Smooth muscle cell (in vitro differentiated cells): ENCODE data around the gene UBQLN4. TPM values are rescaled to one million over a fixed set of nuclear protein-coding genes. Genes with fewer than 3 reads are reported as not detected.

ENCODE experiments used
- DNase-seq: peaks from one replicate; lab custom pipeline; 2025; ENCODE audit not compliant: unreplicated experiment; lab: John Stamatoyannopoulos, UW
- H2AFZ ChIP-seq: fragments of 200-600 bp; sonication (generic); 2 replicates; pipeline ENCODE4 v1.6.0; 2016; ENCODE audit warnings: antibody characterized with exemption, low read depth, mild to moderate bottlenecking
- H3F3A ChIP-seq: fragments of 200-600 bp; sonication (generic); 2 replicates; pipeline ENCODE4 v1.6.0; 2017; ENCODE audit warnings: antibody characterized with exemption, low read depth
- H3K27ac ChIP-seq: fragments of 200-600 bp; sonication (generic); 2 replicates; pipeline ENCODE4 v1.5.1; 2016; ENCODE audit warnings: low read depth, mild to moderate bottlenecking
- H3K27me3 ChIP-seq: fragments of 200-600 bp; sonication (generic); 2 replicates; pipeline ENCODE4 v1.6.1; 2016; ENCODE audit warnings: low read depth, mild to moderate bottlenecking
- H3K36me3 ChIP-seq: fragments of 200-600 bp; sonication (generic); 2 replicates; pipeline ENCODE4 v1.5.1; 2016; ENCODE audit warnings: low read depth
- H3K4me1 ChIP-seq: fragments of 200-600 bp; sonication (generic); 2 replicates; pipeline ENCODE4 v1.5.1; 2016; ENCODE audit warnings: low read depth
- H3K4me2 ChIP-seq: fragments of 200-600 bp; sonication (generic); 2 replicates; pipeline ENCODE4 v1.6.0; 2016; ENCODE audit warnings: mild to moderate bottlenecking
- H3K4me3 ChIP-seq: fragments of 200-600 bp; sonication (generic); 2 replicates; pipeline ENCODE4 v1.5.1; 2016; ENCODE audit warnings: mild to moderate bottlenecking
- H3K79me2 ChIP-seq: fragments of 200-600 bp; sonication (generic); 2 replicates; pipeline ENCODE4 v1.6.0; 2016; ENCODE audit warnings: low read depth, mild to moderate bottlenecking
- H3K9ac ChIP-seq: fragments of 200-600 bp; sonication (generic); 2 replicates; pipeline ENCODE4 v1.6.0; 2016; ENCODE audit warnings: low read depth
- H3K9me3 ChIP-seq: fragments of 200-600 bp; sonication (generic); replicated peaks from 2 replicates; pipeline ENCODE4 v1.5.1; 2016; ENCODE audit warnings: low read depth
- H4K20me1 ChIP-seq: fragments of 200-600 bp; sonication (generic); 2 replicates; pipeline ENCODE4 v1.6.0; 2016; ENCODE audit warnings: low read depth
- whole genome bisulfite sequencing: methylation state at CpG from one replicate; pipeline ENCODE4 v1.1.7; 2016; ENCODE audit warnings: low lambda C conversion rate; 5-methylcytosine and 5-hydroxymethylcytosine counted together
- polyA plus RNA-seq: library from polyadenylated mRNA; unstranded; fragments of >200 nt; fragmentation: Nextera tagmentation; extraction: Ambion mirVana; gene quantifications from 2 replicates; pipeline ENCODE4 v1.2.1, GENCODE V29; 2016
- total RNA-seq: library from RNA; depleted of rRNA; stranded (reverse); fragments of >200 nt; gene quantifications from 2 replicates; pipeline ENCODE4 v1.2.3, GENCODE V29; 2014
- TF ChIP-seq, protein P1 (sequence below): fragments of 200-600 bp; sonication (generic); IDR thresholded peaks from 2 replicates; pipeline ENCODE4 v1.5.1; 2017; ENCODE audit warnings: borderline replicate concordance, mild to moderate bottlenecking, antibody characterized with exemption; ENCODE audit not compliant: insufficient read depth, poor library complexity, severe bottlenecking

Gene UBQLN4
- total and polyA plus RNA-seq, 2 experiments from 2014 or later: 18.1 to 19.4 TPM

DNA sequence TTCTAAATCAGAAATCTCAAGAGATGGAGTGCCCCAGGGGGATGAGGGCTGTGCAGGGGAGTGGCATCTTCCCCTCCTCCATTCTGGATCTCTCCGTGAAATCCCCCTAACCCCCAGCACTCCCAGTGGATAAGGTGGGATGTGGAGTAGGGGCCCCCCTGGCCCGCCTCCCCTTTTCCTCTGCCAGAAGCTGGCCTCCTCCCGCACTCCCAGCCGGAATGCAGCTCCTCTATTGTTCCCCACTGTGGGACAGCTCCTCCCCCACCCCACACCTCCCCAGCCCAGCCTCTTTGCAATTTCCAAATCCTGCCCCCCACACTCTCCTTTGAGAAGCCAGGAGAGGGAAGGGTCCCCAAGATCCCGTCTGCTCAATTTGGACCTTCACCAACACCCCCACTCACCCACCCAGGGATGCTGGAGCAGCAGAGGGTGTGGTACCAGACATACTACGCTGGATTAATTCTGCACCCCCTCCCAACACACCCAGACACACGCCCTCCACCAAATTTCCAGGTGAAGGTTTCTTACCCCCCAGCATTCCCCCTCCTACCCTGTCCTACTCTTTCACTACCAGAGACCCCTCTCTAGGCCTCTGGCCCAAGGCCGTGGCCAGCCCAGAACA is 26.8 kb upstream of the UBQLN4 start:
- TF ChIP-seq, protein P1, sequence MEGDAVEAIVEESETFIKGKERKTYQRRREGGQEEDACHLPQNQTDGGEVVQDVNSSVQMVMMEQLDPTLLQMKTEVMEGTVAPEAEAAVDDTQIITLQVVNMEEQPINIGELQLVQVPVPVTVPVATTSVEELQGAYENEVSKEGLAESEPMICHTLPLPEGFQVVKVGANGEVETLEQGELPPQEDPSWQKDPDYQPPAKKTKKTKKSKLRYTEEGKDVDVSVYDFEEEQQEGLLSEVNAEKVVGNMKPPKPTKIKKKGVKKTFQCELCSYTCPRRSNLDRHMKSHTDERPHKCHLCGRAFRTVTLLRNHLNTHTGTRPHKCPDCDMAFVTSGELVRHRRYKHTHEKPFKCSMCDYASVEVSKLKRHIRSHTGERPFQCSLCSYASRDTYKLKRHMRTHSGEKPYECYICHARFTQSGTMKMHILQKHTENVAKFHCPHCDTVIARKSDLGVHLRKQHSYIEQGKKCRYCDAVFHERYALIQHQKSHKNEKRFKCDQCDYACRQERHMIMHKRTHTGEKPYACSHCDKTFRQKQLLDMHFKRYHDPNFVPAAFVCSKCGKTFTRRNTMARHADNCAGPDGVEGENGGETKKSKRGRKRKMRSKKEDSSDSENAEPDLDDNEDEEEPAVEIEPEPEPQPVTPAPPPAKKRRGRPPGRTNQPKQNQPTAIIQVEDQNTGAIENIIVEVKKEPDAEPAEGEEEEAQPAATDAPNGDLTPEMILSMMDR: no peak
- 9% methylated on average over 6 of the region's 8 CpGs for WGBS
- Histone ChIP-seq H3K9me3 (no peaks in the 10 kb centered on the region), H3K36me3 (no peaks in the 10 kb centered on the region), H2AFZ (no peak overlapping the region), H3F3A (peaks cover 10% of the 10 kb centered on the region), H3K4me2 (peak overlapping the region; percentile 100), H3K4me3 (peak overlapping the region; percentile 93), H4K20me1 (peaks cover 73% of the 10 kb centered on the region), H3K27me3 (no peaks in the 10 kb centered on the region), H3K79me2 (peaks cover 76% of the 10 kb centered on the region), H3K4me1 (peaks cover 55% of the 10 kb centered on the region), H3K9ac (peak overlapping the region; percentile 78), H3K27ac (no peak overlapping the region)
- no peak for DNase-seq

DNA sequence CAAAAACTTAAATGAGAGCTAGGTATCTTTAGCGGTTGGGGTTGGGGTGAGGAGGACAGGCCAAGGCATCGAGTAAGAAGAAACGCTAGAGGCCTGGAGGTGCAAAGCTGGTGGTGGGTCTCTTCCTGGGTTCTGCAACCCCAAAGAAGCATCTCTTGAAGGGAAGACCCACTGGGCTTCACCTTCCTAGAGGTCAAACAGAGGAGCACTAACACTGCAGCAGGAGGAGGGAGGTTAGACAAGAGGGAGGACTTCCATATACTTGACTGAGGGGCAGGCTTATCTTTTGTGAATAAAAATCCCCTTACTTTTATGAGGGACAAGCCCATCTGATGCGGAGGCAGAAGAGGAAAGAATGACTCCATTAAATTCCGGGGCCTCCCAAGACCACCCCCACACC is 26.2 kb upstream of the UBQLN4 start:
- Histone ChIP-seq H3K4me3 (peak overlapping the region; percentile 93), H4K20me1 (peaks cover 74% of the 10 kb centered on the region), H3K9me3 (no peaks in the 10 kb centered on the region), H2AFZ (no peak overlapping the region), H3K27ac (no peak overlapping the region), H3K4me2 (peak overlapping the region; percentile 100), H3K36me3 (no peaks in the 10 kb centered on the region), H3K27me3 (no peaks in the 10 kb centered on the region), H3K9ac (no peak overlapping the region), H3F3A (peaks cover 13% of the 10 kb centered on the region), H3K79me2 (peaks cover 72% of the 10 kb centered on the region), H3K4me1 (peaks cover 55% of the 10 kb centered on the region)
- 70% methylated on average over 5 of the region's 5 CpGs for WGBS
- TF ChIP-seq, protein P1: no peak
- no peak for DNase-seq

DNA sequence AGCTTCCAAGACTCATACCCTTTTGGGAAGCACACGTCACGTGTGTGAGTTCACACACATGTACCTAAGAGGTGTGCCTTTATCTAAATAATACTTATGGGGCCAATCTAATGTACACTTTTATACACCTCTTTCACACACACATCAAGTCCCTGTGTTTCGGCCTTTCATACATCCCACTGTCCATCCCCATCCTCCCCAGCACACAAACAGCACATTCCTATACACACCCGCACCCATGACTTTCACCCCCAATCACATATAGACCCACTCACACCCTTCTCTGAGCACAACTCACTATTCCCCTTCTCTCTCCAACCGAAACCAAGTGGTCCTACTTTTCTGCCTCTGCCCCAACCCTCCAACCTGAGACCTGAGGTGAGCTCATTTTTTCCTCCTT is 25.1 kb upstream of the UBQLN4 start:
- no peak overlapping the region for H3K4me2 ChIP-seq
- no peaks in the 10 kb centered on the region for H3K27me3 ChIP-seq
- no peak overlapping the region for H2AFZ ChIP-seq
- 86% methylated on average over 5 of the region's 5 CpGs for WGBS
- peaks cover 20% of the 10 kb centered on the region for H3F3A ChIP-seq
- H4K20me1 ChIP-seq: peaks cover 73% of the 10 kb centered on the region
- H3K4me1 ChIP-seq: peaks cover 56% of the 10 kb centered on the region
- no peaks in the 10 kb centered on the region for H3K9me3 ChIP-seq
- no peak overlapping the region for H3K27ac ChIP-seq
- H3K36me3 ChIP-seq: no peaks in the 10 kb centered on the region
- TF ChIP-seq, protein P1: no peak
- peaks cover 62% of the 10 kb centered on the region for H3K79me2 ChIP-seq
- H3K4me3 ChIP-seq: no peak overlapping the region
- no peak overlapping the region for H3K9ac ChIP-seq
- DNase-seq: no peak

DNA sequence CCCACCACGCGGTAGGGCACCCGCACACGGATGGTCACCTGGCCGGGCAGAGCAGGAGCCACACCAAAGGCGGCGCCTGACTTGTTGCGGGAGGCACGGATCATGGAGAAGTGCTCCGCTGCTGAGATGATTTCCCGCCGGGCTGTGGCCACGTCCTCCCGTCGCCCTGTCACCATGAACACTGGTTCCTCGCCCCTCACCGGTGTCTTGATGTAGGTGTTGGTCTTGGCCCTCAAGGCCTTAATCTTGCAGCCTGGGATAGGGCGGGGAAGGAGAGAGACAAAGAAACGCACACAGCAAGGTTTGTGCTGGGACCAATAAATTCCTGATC is 23.8 kb upstream of the UBQLN4 start:
- no peak overlapping the region for H3K9ac ChIP-seq

More for the DNA sequence above, 23.8 kb upstream of the UBQLN4 start:
- Histone ChIP-seq H4K20me1 (peaks cover 84% of the 10 kb centered on the region), H3K9me3 (no peaks in the 10 kb centered on the region), H3K27me3 (no peaks in the 10 kb centered on the region), H3K79me2 (peaks cover 54% of the 10 kb centered on the region), H3K4me2 (no peak overlapping the region), H3K4me3 (no peak overlapping the region), H3K36me3 (no peaks in the 10 kb centered on the region), H3F3A (peaks cover 22% of the 10 kb centered on the region), H3K27ac (no peak overlapping the region), H2AFZ (no peak overlapping the region), H3K4me1 (peaks cover 67% of the 10 kb centered on the region)
- WGBS: 85% methylated on average over 19 of the region's 19 CpGs
- TF ChIP-seq, protein P1: no peak
- no peak for DNase-seq
